Fibroblast of lung (primary cell): ENCODE data around the gene CPO.

Experiments
- CTCF ChIP-seq, 2 donors: IDR thresholded peaks in 1 of 2; conservative IDR thresholded peaks in 1 of 2; 1 replicate in 1 of 2; 2 replicates in 1 of 2; pipeline ENCODE4 v1.5.1; 2011 to 2012; ENCODE audit warnings: low read length in 2 of 2, control low read depth in 1 of 2, inconsistent platforms in 1 of 2, low read depth in 1 of 2, mild to moderate bottlenecking in 1 of 2
- EZH2 ChIP-seq: IDR thresholded peaks from 2 replicates; pipeline ENCODE4 v1.5.1; 2012; ENCODE audit warnings: low read length, control low read depth, mild to moderate bottlenecking; ENCODE audit errors: missing control alignments

GRCh38 chr2:206981086-206981674 is 41.9 kb downstream of the CPO start:
- no peak for TF ChIP-seq CTCF (conservative IDR thresholded peaks at IDR 0.05 in 1 of 2, IDR thresholded peaks at IDR 0.05 in 1 of 2; ENCODE audit: low read depth in 1 of 2, low read length in 2 of 2)
- no peak for TF ChIP-seq EZH2
